Measurements from ENCODE around the gene GTPBP6.

DNA sequence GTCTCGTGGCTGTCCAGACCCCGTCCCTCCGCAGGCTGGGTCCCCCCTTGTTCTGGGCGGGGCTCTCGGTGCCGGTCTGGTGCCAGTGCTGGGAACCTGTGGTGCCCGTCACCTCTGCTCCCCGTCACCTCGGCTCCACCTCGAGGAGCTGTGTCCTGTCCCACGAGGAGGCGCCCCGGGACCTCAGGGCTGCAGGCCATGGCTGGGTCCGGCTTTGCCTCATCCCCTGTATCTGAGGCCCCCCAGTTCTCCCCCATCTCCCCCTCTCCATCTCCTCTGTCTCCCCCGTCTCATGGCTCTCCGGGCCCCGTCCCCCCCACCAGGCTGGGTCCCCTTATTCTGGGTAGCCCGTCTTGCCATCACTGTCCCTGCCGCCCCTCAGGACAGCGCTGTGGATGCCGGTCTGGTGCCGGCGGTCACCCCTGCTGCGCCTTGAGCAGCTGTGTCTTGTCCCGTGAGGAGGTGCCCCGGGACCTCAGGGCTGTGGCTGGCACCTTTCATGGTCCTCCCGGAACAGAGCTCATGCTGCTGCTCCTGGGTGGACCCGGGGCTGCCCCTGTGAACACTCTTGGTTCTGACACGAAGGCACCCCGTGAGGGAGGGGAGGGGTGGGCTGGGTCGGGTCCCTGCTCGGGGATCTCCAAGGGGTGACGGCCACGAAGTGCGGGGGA, 13.4 kb upstream of the GTPBP6 start:
- no peak for TF ChIP-seq CTCF (IDR thresholded peaks at IDR 0.05)
- no peak for TF ChIP-seq POLR2A (IDR thresholded peaks at IDR 0.05)

Data from transverse colon (tissue), 3 donors.